H1 (cell line): ENCODE data around the gene PRR7. TPM values are rescaled to one million over a fixed set of nuclear protein-coding genes. Genes with fewer than 3 reads are reported as not detected.

Source experiments
- CTCF ChIA-PET: fragments of 300-600 bp; sonication (Branson Sonifier 250); formaldehyde crosslinking; loops from one replicate; lab custom pipeline; 2021; ENCODE audit not compliant: partially characterized antibody; lab: Charles Lee
- POLR2A ChIA-PET: fragments of 300-600 bp; sonication (Branson Sonifier 250); formaldehyde crosslinking; loops from one replicate; lab custom pipeline; 2021; ENCODE audit warnings: inconsistent platforms; ENCODE audit not compliant: partially characterized antibody; lab: Charles Lee
- DNase-seq, 2 experiments: peaks; one replicate each; pipeline versions ENCODE4 v3.0.0 to v3.0.0-alpha.2; 2010 to 2022; ENCODE audit warnings: low spot score in 2 of 2, low read depth in 1 of 2, mixed read lengths in 1 of 2
- FAIRE-seq: peaks from 2 replicates; lab custom pipeline; 2011; peaks lifted over from hg19 to GRCh38; lab: Jason Lieb, UNC
- H2AFZ ChIP-seq: 2 replicates; pipeline ENCODE4 v1.8.1; 2012; ENCODE audit warnings: low read length, inconsistent platforms
- H2AK5ac ChIP-seq: 2 replicates; pipeline ENCODE4 v1.6.1; 2013; ENCODE audit warnings: low read depth, low read length
- H2BK120ac ChIP-seq: replicated peaks from 2 replicates; pipeline ENCODE3; 2013; ENCODE audit warnings: low read depth, low read length, inconsistent platforms
- H2BK12ac ChIP-seq: 2 replicates; pipeline ENCODE4 v1.6.1; 2013; ENCODE audit warnings: low read depth, low read length
- H2BK15ac ChIP-seq: 2 replicates; pipeline ENCODE4 v1.6.1; 2013; ENCODE audit warnings: low read length
- H2BK20ac ChIP-seq: 2 replicates; pipeline ENCODE4 v1.6.1; 2013; ENCODE audit warnings: low read length
- H2BK5ac ChIP-seq: 2 replicates; pipeline ENCODE4 v1.6.1; 2013; ENCODE audit warnings: low read depth, low read length
- H3K14ac ChIP-seq: 2 replicates; pipeline ENCODE4 v1.6.1; 2013; ENCODE audit warnings: inconsistent platforms; ENCODE audit not compliant: insufficient read length
- H3K18ac ChIP-seq: 2 replicates; pipeline ENCODE4 v1.6.1; 2013; ENCODE audit warnings: low read length; ENCODE audit errors: extremely low read depth
- H3K23ac ChIP-seq: 2 replicates; pipeline ENCODE4 v1.6.1; 2013; ENCODE audit warnings: inconsistent platforms; ENCODE audit not compliant: insufficient read length
- H3K23me2 ChIP-seq: 2 replicates; pipeline ENCODE4 v1.6.1; 2013; ENCODE audit warnings: low read depth, low read length
- H3K27ac ChIP-seq: 2 replicates; pipeline ENCODE4 v1.6.1; 2011; ENCODE audit warnings: low read depth, low read length, inconsistent platforms
- H3K27me3 ChIP-seq, 4 experiments: replicated peaks in 1 of 4; 1 replicate in 1 of 4; 2 replicates in 3 of 4; pipeline versions ENCODE4 v1.6.1 to v1.8.1; 2011 to 2013; ENCODE audit warnings: low read length in 3 of 4, mild to moderate bottlenecking in 3 of 4, inconsistent platforms in 2 of 4, mixed read lengths in 2 of 4, moderate library complexity in 1 of 4; ENCODE audit not compliant: control insufficient read depth in 3 of 4, insufficient read depth in 3 of 4; ENCODE audit errors: extremely low read depth in 1 of 4
- H3K36me3 ChIP-seq, 4 experiments: 2 replicates each; pipeline versions ENCODE4 v1.6.1 to v1.8.1; 2011 to 2013; ENCODE audit warnings: mild to moderate bottlenecking in 4 of 4, low read length in 3 of 4, moderate library complexity in 2 of 4, control low read depth in 1 of 4, inconsistent platforms in 1 of 4; ENCODE audit not compliant: insufficient read depth in 4 of 4, control insufficient read depth in 2 of 4
- H3K4ac ChIP-seq: replicated peaks from 2 replicates; pipeline ENCODE3; 2013; ENCODE audit warnings: low read length, low read depth, mixed read lengths, inconsistent platforms; ENCODE audit not compliant: insufficient read length
- H3K4me1 ChIP-seq, 4 experiments: replicated peaks in 1 of 4; 1 replicate in 1 of 4; 2 replicates in 3 of 4; pipeline versions ENCODE4 v1.6.1 to v1.8.1; 2011 to 2013; ENCODE audit warnings: low read length in 3 of 4, inconsistent platforms in 2 of 4, mixed read lengths in 1 of 4; ENCODE audit not compliant: insufficient read depth in 4 of 4, control insufficient read depth in 3 of 4
- H3K4me2 ChIP-seq, 2 experiments: 2 replicates each; pipeline versions ENCODE4 v1.6.1 to v1.8.1; 2011 to 2013; ENCODE audit warnings: low read depth in 2 of 2, low read length in 2 of 2, control low read depth in 1 of 2, inconsistent platforms in 1 of 2, mild to moderate bottlenecking in 1 of 2; ENCODE audit not compliant: insufficient read depth in 1 of 2
- H3K4me3 ChIP-seq, 4 experiments: fragments of 200-600, 300-600 bp in 1 of 4; sonication (generic), shearing (Covaris generic), sonication (Bioruptor Twin) in 1 of 4; 2 replicates each; pipeline versions ENCODE4 v1.5.1 to v1.8.1; 2011 to 2016; ENCODE audit warnings: low read length in 4 of 4, low read depth in 3 of 4, control low read depth in 2 of 4, inconsistent platforms in 2 of 4, mild to moderate bottlenecking in 2 of 4, mixed read lengths in 1 of 4, moderate library complexity in 1 of 4; ENCODE audit not compliant: insufficient read depth in 2 of 4; ENCODE audit errors: extremely low read depth in 1 of 4
- H3K56ac ChIP-seq: replicated peaks from 2 replicates; pipeline ENCODE3; 2013; ENCODE audit warnings: low read depth, mild to moderate bottlenecking, mixed read lengths, low read length, inconsistent platforms; ENCODE audit not compliant: insufficient read length
- H3K79me1 ChIP-seq: 2 replicates; pipeline ENCODE4 v1.6.1; 2013; ENCODE audit warnings: low read depth, low read length, control low read depth
- H3K79me2 ChIP-seq, 2 experiments: 2 replicates each; pipeline versions ENCODE4 v1.6.1 to v1.8.1; 2012 to 2013; ENCODE audit warnings: low read length in 2 of 2, mild to moderate bottlenecking in 2 of 2, inconsistent platforms in 1 of 2; ENCODE audit not compliant: insufficient read depth in 2 of 2, control insufficient read depth in 1 of 2
- H3K9ac ChIP-seq, 4 experiments: replicated peaks in 1 of 4; 1 replicate in 1 of 4; 2 replicates in 3 of 4; pipeline versions ENCODE4 v1.6.1 to v1.8.1; 2011 to 2013; ENCODE audit warnings: low read depth in 3 of 4, low read length in 3 of 4, control low read depth in 2 of 4, mild to moderate bottlenecking in 2 of 4, moderate library complexity in 2 of 4, inconsistent platforms in 1 of 4; ENCODE audit errors: extremely low read depth in 1 of 4
- H3K9me3 ChIP-seq, 2 experiments: 2 replicates each; pipeline versions ENCODE4 v1.6.1 to v1.8.1; 2012 to 2013; ENCODE audit warnings: mild to moderate bottlenecking in 2 of 2, moderate library complexity in 2 of 2, control low read depth in 1 of 2, inconsistent platforms in 1 of 2, low read depth in 1 of 2, low read length in 1 of 2, mixed read lengths in 1 of 2; ENCODE audit not compliant: insufficient read depth in 2 of 2
- H4K20me1 ChIP-seq, 2 experiments: replicated peaks in 1 of 2; 2 replicates each; pipeline versions ENCODE3 to v1.8.1; 2011 to 2013; ENCODE audit warnings: inconsistent platforms in 2 of 2, low read length in 2 of 2, mild to moderate bottlenecking in 1 of 2; ENCODE audit not compliant: insufficient read depth in 2 of 2, control insufficient read depth in 1 of 2
- H4K5ac ChIP-seq: 2 replicates; pipeline ENCODE4 v1.6.1; 2013; ENCODE audit warnings: low read length, low read depth, mixed read lengths, inconsistent platforms; ENCODE audit not compliant: insufficient read length
- H4K8ac ChIP-seq: 2 replicates; pipeline ENCODE4 v1.8.0; 2013; ENCODE audit warnings: mild to moderate bottlenecking, moderate library complexity, low read length, inconsistent platforms; ENCODE audit not compliant: insufficient read depth; ENCODE audit errors: extremely low read depth
- H4K91ac ChIP-seq: replicated peaks from 2 replicates; pipeline ENCODE3; 2013; ENCODE audit warnings: low read length, mixed read lengths, inconsistent platforms; ENCODE audit not compliant: insufficient read length
- CHD1 ChIP-seq: IDR thresholded peaks from 2 replicates; pipeline ENCODE4 v1.6.1; 2012; ENCODE audit warnings: low read depth, low read length, improper control_type of control experiment
- E2F6 ChIP-seq: IDR thresholded peaks from 2 replicates; pipeline ENCODE4 v1.6.1; 2012; ENCODE audit warnings: inconsistent platforms
- FOSL1 ChIP-seq: IDR thresholded peaks from 2 replicates; pipeline ENCODE4 v1.6.1; 2011; ENCODE audit warnings: mild to moderate bottlenecking, low read depth, low read length, moderate library complexity; ENCODE audit not compliant: insufficient read depth
- PHF8 ChIP-seq: fragments of 200-600 bp; sonication (generic); conservative IDR thresholded peaks from 2 replicates; pipeline ENCODE4 v1.7.1; 2012; ENCODE audit warnings: low read depth, mild to moderate bottlenecking, inconsistent platforms, low read length, moderate library complexity
- SP1 ChIP-seq: IDR thresholded peaks from 2 replicates; pipeline ENCODE4 v1.6.1; 2011; ENCODE audit warnings: low read depth, low read length
- SP2 ChIP-seq: IDR thresholded peaks from 2 replicates; pipeline ENCODE4 v1.6.1; 2012; ENCODE audit warnings: mild to moderate bottlenecking, low read length, inconsistent platforms
- TEAD4 ChIP-seq: IDR thresholded peaks from 2 replicates; pipeline ENCODE4 v1.6.1; 2012; ENCODE audit warnings: low read depth, low read length, inconsistent platforms, mixed read lengths
- WGBS, 2 experiments: shearing (Covaris generic) in 1 of 2; methylation state at CpG; one replicate each; pipeline versions ENCODE4 v1.1.6 to v1.1.7; 2013 to 2015; ENCODE audit warnings: low lambda C conversion rate in 2 of 2, mixed read lengths in 2 of 2, inconsistent platforms in 1 of 2, low coverage in 1 of 2, missing lambda C conversion rate in 1 of 2; ENCODE audit not compliant: insufficient replicate concordance in 2 of 2, insufficient coverage in 1 of 2, insufficient read length in 1 of 2; ENCODE audit errors: extremely low coverage in 1 of 2, missing lambda C conversion rate in 1 of 2; 5-methylcytosine and 5-hydroxymethylcytosine counted together
- polyA plus RNA-seq, 7 experiments: library from polyadenylated mRNA; depleted of rRNA in 3 of 7; stranded (reverse) in 5 of 7; unstranded in 2 of 7; fragments of >200 nt in 5 of 7; fragments of 200-250 nt in 2 of 7; gene quantifications; 1 replicate in 5 of 7; 2 replicates in 1 of 7; 4 replicates in 1 of 7; pipeline versions ENCODE4 v1.2.1 to v1.2.3, GENCODE V29; 2011 to 2013; ENCODE audit warnings: missing spikeins in 2 of 7, mixed read lengths in 2 of 7
- total RNA-seq: library from RNA; stranded (reverse); fragmentation: NEBNext Ultra II Directional; extraction: Animal tissue kit (Norgen Biotek cat#: 25700); gene quantifications from 2 replicates; pipeline ENCODE4 v1.2.1, GENCODE V29; 2021

PRR7 gene
- total and polyA plus RNA-seq, 2 of the 8 experiments (the other 6 are each of a cell fraction or from before 2014, with no cell fraction given) = 8.0 to 11.8 TPM

DNA sequence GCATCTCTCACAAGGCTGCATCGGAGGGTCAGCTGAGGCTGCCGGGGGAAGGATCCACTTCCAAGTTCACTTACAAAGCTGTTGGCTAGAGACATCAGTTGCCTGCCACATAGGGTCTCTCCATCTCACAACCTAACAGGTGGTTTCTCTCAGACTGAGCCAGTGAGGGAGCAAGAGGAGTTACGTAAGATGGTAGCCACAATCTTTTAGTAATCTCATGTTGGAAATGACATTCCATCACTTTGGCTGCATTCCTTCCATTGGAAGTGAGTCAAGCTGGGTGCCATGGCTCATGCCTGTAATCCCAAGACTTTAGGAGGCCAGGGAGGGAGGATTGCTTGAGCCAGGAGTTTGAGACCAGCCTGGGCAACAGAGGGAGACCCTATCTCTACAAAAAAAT lies 27.6 kb upstream of the PRR7 start:
- Histone ChIP-seq H2BK5ac (no peak overlapping the region), H4K20me1 (no peaks in the 10 kb centered on the region), H4K5ac (no peak overlapping the region), H2BK20ac (no peak overlapping the region), H3K27ac (no peak overlapping the region), H3K36me3 (no peaks in the 10 kb centered on the region), H3K23me2 (no peaks in the 10 kb centered on the region), H2BK12ac (no peak overlapping the region), H2AFZ (no peak overlapping the region), H3K14ac (no peak overlapping the region), H4K91ac (no peak overlapping the region), H3K23ac (no peak overlapping the region), H2BK120ac (no peak overlapping the region), H3K9ac (no peak overlapping the region), H2BK15ac (no peak overlapping the region), H2AK5ac (no peak overlapping the region), H3K9me3 (no peaks in the 10 kb centered on the region), H3K79me2 (no peaks in the 10 kb centered on the region), H3K56ac (no peak overlapping the region), H3K4ac (no peak overlapping the region), H3K18ac (no peak overlapping the region), H3K27me3 (no peaks in the 10 kb centered on the region), H3K4me1 (no peaks in the 10 kb centered on the region; a peak in 1 of 7 replicates), H3K4me2 (no peak overlapping the region), H3K4me3 (no peak overlapping the region), H3K79me1 (no peaks in the 10 kb centered on the region), H4K8ac (no peak overlapping the region)
- ChIA-PET CTCF (interaction anchor here (0.7 to 4.8 kb wide), 8 partner anchors 15 to 109 kb away, joined by 3 to 15 read pairs (median 5); no protein-coding TSS in a partner anchor), POLR2A (interaction anchor here (1.7 to 24.2 kb wide), 2 partner anchors 17 to 26 kb away, joined by 8 to 460 read pairs; partner anchors contain the start of gene PRR7)
- DNase-seq (no peak), FAIRE-seq (no peak)
- WGBS, 2 experiments = 91% methylated on average over 3 of the region's 3 CpGs; no CpG with 5 or more reads in 1 of the 2 experiments
- TF ChIP-seq SP2 = no peak
- no peak for TF ChIP-seq TEAD4
- no peak for TF ChIP-seq FOSL1
- TF ChIP-seq E2F6 = no peak
- no peak for TF ChIP-seq CHD1
- TF ChIP-seq SP1 = no peak
- TF ChIP-seq PHF8 = no peak
